ENCODE measurements around the gene DNAH12.
"Not testable (repeated sequence)": the region's sequence is repeated elsewhere in the genome, so short reads cannot be mapped to it uniquely, and the experiment has no call there.

Gene DNAH12

DNA sequence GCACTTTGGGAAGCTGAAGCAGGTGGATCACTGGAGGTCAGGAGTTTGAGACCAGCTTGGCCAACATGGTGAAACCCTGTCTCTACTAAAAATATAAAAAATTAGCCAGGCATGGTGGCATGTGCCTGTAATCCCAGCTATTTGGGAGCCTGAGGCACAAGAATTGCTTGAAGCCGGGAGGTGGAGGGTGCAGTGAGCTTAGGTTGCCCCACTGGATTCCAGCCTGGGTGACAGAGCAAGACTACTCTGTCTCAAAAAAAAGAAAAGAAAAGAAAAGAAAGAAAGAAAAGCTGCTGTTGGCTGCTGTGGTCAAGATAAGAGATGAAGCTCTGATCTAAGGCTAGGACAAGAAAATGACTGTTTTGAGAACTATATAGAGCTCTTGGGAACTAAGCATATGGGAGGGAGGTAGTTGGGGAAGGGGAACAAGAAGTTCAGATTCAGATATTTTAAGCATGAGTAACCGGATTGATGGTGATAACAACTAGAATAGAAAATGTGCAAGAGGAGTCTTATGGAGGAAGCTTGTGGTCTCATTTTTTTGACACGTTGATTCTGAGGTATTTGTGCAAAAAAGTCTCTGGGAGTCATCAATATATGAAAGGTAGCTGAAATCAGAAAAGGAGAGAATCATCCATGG, 25.7 kb downstream of the DNAH12 start:
- no peak for DNase-seq (ENCODE audit: low read depth)

DNA sequence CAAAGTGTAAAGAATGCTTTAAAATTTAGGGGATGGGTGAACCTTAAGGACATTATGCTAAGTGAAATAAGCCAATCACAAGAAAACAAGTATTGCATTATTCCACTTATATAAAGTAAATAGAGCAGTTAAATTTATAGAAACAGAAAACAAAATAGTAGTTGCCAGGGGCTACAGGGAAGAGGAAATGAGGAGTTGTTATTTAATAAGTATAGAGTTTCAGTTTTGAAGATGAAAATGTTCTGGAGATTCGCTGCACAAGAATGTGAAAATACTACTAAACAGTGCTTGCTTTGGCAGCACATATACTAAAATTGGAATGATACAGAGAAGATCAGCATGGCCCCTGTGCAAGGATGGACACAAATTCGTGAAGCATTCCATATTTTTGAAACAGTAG, 32.0 kb downstream of the DNAH12 start:
- DNase-seq (ENCODE audit: low read depth), result no peak

GRCh38 chr3:57505901-57506300, 38.2 kb downstream of the DNAH12 start:
- no peak for DNase-seq (ENCODE audit: low read depth)

GRCh38 chr3:57500506-57500905, 43.6 kb downstream of the DNAH12 start:
- DNase-seq (ENCODE audit: low read depth), result no peak

GRCh38 chr3:57497904-57498303, 46.2 kb downstream of the DNAH12 start:
- DNase-seq (ENCODE audit: low read depth), result no peak

- DNase-seq (ENCODE audit: low read depth), result no peak
These were observed 59.6 kb downstream of the DNAH12 start for GRCh38 chr3:57484563-57484962.

DNA sequence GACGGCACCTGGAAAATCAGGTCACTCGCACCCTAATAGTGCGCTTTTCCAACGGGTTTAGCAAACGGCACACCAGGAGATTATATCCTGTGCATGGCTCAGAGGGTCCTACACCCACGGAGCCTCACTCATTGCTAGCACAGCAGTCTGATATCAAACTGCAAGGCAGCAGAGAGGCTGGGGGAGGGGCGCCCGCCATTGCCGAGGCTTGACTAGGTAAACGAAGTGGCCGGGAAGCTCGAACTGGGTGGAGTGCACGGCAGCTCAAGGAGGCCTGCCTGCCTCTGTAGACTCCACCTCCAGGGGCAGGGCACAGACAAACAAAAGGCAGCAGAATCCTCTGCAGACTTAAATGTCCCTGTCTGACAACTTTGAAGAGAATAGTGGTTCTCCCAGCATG, 67.0 kb downstream of the DNAH12 start:
- DNase-seq (ENCODE audit: low read depth), result not testable (repeated sequence)

DNA sequence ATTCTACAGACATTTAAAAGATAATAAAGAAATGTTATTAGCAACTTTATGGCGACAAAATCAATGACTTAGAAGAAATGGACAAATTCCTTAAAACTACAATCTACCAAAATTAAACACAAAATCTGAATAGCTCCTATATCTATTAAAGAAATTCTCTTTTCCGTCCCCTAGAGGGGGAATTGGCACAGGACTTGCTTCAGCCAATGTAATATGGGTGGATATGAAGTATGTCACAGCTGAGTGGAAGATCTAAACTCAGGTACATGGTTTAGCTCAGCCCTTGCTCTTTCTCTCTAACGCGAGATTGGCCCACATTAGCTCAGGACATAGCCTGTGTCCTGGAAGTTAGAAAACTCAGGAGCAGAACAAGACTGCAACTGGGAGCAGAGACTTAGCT, 79.3 kb downstream of the DNAH12 start:
- DNase-seq (ENCODE audit: low read depth), result no peak

DNA sequence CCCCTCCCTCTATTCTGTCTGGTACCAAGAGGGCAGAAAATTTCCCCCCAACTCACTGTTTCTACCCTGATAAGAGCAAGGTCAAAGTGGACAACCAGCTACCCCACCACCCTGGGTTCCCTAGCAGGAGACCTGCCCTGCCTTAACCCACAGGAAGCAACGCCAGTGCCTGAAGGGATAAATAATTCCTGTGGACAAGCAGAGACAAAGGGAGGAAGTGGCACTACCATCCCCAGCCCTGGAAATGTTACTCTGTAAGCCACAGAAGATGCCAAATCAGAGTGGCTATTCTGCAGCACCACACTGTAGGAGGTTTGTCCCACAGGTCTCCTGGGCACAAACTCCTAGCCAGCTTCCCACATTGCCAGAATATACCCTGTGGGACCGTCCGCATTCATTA, 80.1 kb downstream of the DNAH12 start:
- DNase-seq (ENCODE audit: low read depth), result no peak

GRCh38 chr3:57451150-57451846, 92.8 kb downstream of the DNAH12 start:
- DNase-seq (ENCODE audit: low read depth), result no peak

GRCh38 chr3:57449276-57449847, 94.8 kb downstream of the DNAH12 start:
- not testable (repeated sequence) for DNase-seq (ENCODE audit: low read depth)

- DNase-seq (ENCODE audit: low read depth), result not testable (repeated sequence)
These were observed 95.7 kb downstream of the DNAH12 start for GRCh38 chr3:57448489-57448888.

DNA sequence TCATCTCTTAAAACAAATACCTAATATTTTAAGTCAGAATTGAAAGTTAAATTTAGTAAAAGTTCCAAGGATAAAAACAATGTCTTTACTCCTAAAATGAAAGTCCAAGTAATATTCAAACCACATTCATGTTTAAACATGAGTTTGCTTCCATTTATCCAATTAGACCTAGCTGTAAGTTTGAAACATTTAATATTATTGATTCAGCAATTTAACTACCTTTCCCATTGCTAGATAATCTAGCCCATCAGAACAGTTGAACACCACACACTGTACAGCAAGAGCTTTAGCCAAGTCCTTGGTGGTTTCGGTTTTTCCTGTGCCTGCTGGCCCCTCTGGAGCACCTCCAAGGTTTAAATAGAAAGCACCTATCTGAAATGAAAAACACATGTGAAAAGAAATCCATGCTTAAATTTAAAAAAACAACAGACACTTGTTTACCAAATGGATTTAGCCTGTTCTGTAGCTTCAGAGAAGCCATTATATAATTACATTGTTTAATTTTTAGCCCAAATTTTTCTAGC, 97.8 kb downstream of the DNAH12 start:
- no peak for DNase-seq (ENCODE audit: low read depth)

GRCh38 chr3:57444469-57444868, 99.7 kb downstream of the DNAH12 start:
- no peak for DNase-seq (ENCODE audit: low read depth)

GRCh38 chr3:57440144-57440543, 104.0 kb downstream of the DNAH12 start:
- not testable (repeated sequence) for DNase-seq (ENCODE audit: low read depth)

- DNase-seq (ENCODE audit: low read depth), result not testable (repeated sequence)
These were observed 105.7 kb downstream of the DNAH12 start for GRCh38 chr3:57438460-57438859.

- DNase-seq (ENCODE audit: low read depth), result no peak
These were observed 107.9 kb downstream of the DNAH12 start for GRCh38 chr3:57436195-57436761.

DNA sequence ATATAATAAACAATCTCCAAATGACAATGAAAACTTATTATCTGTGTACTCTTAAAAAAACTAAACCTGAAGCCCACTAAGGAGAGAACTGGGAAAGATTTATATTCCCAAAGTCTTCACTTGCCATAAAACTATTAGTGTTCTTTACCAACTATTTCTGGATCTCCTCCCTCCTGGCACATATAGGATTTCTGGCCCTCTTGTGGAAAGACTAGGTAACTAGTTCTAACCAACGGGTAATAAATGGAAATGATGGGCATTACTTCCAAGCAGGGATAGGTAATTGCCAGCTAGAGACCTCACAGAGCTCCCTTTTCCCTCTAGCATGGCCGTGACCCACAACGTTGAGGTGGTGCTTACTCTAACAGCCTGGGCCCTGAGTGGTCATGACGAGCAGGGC, 110.1 kb downstream of the DNAH12 start:
- DNase-seq (ENCODE audit: low read depth), result no peak

DNA sequence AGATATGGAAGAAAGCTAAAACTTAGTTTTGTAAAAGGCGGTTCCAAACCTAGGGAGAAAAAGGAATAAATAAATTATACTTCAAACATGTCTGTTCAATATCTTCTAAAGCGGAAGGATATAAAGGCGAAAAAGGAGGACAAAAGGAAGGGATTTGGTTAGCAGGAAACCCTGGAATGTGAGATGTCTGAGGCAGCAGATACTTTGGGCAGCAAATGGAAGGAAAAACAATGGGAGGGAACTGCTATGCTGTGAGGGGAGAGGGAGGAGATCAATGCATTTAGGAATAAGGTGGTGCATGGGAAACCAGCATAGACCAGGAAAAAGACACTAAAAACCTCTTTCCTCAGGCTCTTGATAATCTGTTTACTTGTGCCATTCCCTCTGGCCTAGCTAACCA, 120.8 kb downstream of the DNAH12 start:
- DNase-seq (ENCODE audit: low read depth), result no peak

DNA sequence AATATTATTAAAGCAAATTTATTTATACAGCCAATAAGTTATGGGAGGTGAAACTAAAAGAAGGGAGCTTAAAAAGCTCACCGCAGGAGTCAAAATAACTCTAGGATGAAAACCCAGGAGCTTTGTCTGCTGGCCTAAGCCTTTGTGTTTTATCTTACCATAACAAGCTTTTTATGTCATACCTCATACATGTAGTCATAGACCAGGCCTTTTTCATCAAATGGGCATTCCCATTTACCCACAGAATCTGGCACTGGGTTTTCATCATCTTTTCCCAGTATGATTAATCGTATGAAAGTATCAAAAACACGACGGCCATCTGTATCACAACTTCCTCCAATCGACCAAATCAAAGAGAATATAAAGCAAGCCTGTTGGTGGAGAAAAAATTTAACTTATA, 122.8 kb downstream of the DNAH12 start:
- no peak for DNase-seq (ENCODE audit: low read depth)

DNA sequence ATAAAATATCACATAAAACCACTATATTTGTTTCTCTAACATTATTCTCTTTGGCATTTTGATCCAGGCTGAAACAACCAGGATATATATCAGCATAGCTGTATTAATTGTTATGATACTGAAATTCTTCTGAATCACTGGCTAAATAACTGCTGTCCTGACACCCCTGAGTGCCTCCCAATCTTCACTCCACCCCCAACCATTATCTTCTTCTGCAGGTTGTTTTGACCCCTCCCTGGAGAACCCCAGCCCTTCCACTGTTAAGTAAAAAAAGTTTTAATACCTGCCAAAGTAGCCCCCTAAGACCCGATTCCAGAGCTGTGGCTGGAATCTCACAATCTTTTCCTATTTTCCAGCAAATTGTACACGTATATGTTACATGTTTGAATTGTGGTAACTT, 124.1 kb downstream of the DNAH12 start:
- no peak for DNase-seq (ENCODE audit: low read depth)

GRCh38 chr3:57411715-57412114, 132.4 kb downstream of the DNAH12 start:
- no peak for DNase-seq (ENCODE audit: low read depth)

- DNase-seq (ENCODE audit: low read depth), result no peak
These were observed 134.7 kb downstream of the DNAH12 start for GRCh38 chr3:57409471-57409870.

Data from stimulated activated CD8-positive, alpha-beta memory T cell treated with anti-CD3 and anti-CD28 coated beads, Interleukin-12 subunit alpha, Interleukin-12 subunit beta, amount 100 ng/mL, for 4 hours (primary cell).